Smooth muscle cell of bladder (primary cell): ENCODE results near the gene DEFB125. TPM values are rescaled to one million over a fixed set of nuclear protein-coding genes. Genes with fewer than 3 reads are reported as not detected.

ENCODE experiments used
- total RNA-seq: library from RNA; depleted of rRNA; stranded (reverse); fragments of >200 nt; gene quantifications from 2 replicates; pipeline ENCODE4 v1.2.3, GENCODE V29; 2014

DEFB125 gene
- total RNA-seq = not detected in 2 replicates

GRCh38 chr20:87401-87800, at the start of gene DEFB125:
Gene DEFB125, plus strand, starts transcription at chr20:87672. Its CDS starts 38 bp downstream, at chr20:87710.

GRCh38 chr20:142290-142689, 54.8 kb downstream of the DEFB125 start, which contains the start of gene DEFB126:
Gene DEFB126, plus strand, starts transcription at chr20:142590. Its CDS starts 39 bp downstream, at chr20:142629.

Other genes starting within 250 kb of the DEFB125 start
- not detected in 2 replicates for gene DEFB126, start 54.9 kb downstream of the DEFB125 start, total RNA-seq
- not detected in 2 replicates for gene DEFB127, start 69.8 kb downstream of the DEFB125 start, total RNA-seq
- gene DEFB128, start 102.0 kb downstream of the DEFB125 start, total RNA-seq = not detected in 2 replicates
- gene DEFB129, start 139.6 kb downstream of the DEFB125 start, total RNA-seq = not detected in 2 replicates
- gene DEFB132, start 170.1 kb downstream of the DEFB125 start, total RNA-seq = not detected in 2 replicates
- 2.4 and 2.6 TPM in 2 replicates for gene C20orf96, start 203.1 kb downstream of the DEFB125 start, total RNA-seq
- gene ZCCHC3, start 209.9 kb downstream of the DEFB125 start, total RNA-seq = 9.0 and 11.6 TPM in 2 replicates
- gene SOX12, start 237.9 kb downstream of the DEFB125 start, total RNA-seq = 2.1 and 3.1 TPM in 2 replicates